Stimulated activated CD8-positive, alpha-beta memory T cell treated with anti-CD3 and anti-CD28 coated beads, Interleukin-7, amount 100 ng/mL, for 4 hours (primary cell): Measurements from ENCODE around the gene KTN1.

Experiments used
- DNase-seq, 2 donors: peaks; one replicate each; pipeline ENCODE4 v3.0.0-alpha.2; 2020; ENCODE audit warnings: low read depth in 2 of 2

KTN1 gene

GRCh38 chr14:55605793-55606192, 25.8 kb downstream of the KTN1 start:
- no peak for DNase-seq

GRCh38 chr14:55607386-55607785, 27.4 kb downstream of the KTN1 start:
- no peak for DNase-seq

GRCh38 chr14:55609681-55610080, 29.7 kb downstream of the KTN1 start:
- no peak for DNase-seq

- DNase-seq: no peak
Observed at GRCh38 chr14:55610713-55611370, 30.8 kb downstream of the KTN1 start.

GRCh38 chr14:55611859-55612258, 31.9 kb downstream of the KTN1 start:
- no peak for DNase-seq

GRCh38 chr14:55614304-55614703, 34.3 kb downstream of the KTN1 start:
- no peak for DNase-seq

- DNase-seq: no peak
Observed at GRCh38 chr14:55620277-55620676, 40.3 kb downstream of the KTN1 start.

GRCh38 chr14:55620981-55621380, 41.0 kb downstream of the KTN1 start:
- no peak for DNase-seq

- DNase-seq: no peak
Observed at GRCh38 chr14:55621391-55621790, 41.4 kb downstream of the KTN1 start.

GRCh38 chr14:55624913-55625312, 44.9 kb downstream of the KTN1 start:
- no peak for DNase-seq

GRCh38 chr14:55625481-55625880, 45.5 kb downstream of the KTN1 start:
- DNase-seq: no peak

- no peak for DNase-seq
Observed at GRCh38 chr14:55626131-55626530, 46.1 kb downstream of the KTN1 start.

- DNase-seq: no peak
Observed at GRCh38 chr14:55628426-55628825, 48.4 kb downstream of the KTN1 start.

- DNase-seq: no peak
Observed at GRCh38 chr14:55638665-55639064, 58.7 kb downstream of the KTN1 start.

GRCh38 chr14:55641290-55641689, 61.3 kb downstream of the KTN1 start:
- no peak for DNase-seq

GRCh38 chr14:55641954-55642353, 61.9 kb downstream of the KTN1 start:
- DNase-seq: no peak

- DNase-seq: no peak
Observed at GRCh38 chr14:55645145-55645544, 65.1 kb downstream of the KTN1 start.

- DNase-seq: no peak
Observed at GRCh38 chr14:55645845-55646832, 66.1 kb downstream of the KTN1 start.

GRCh38 chr14:55650992-55651391, 71.0 kb downstream of the KTN1 start:
- no peak for DNase-seq

- no peak for DNase-seq
Observed at GRCh38 chr14:55654243-55654642, 74.2 kb downstream of the KTN1 start.

- no peak for DNase-seq
Observed at GRCh38 chr14:55661029-55661428, 81.0 kb downstream of the KTN1 start.

GRCh38 chr14:55662752-55663151, 82.7 kb downstream of the KTN1 start:
- DNase-seq: no peak

GRCh38 chr14:55665067-55665675, 85.2 kb downstream of the KTN1 start:
- no peak for DNase-seq
